Measurements from ENCODE around the gene POLR1G. TPM values are rescaled to one million over a fixed set of nuclear protein-coding genes. Genes with fewer than 3 reads are reported as not detected.
A peak's percentile ranks its signal among the peaks of the same experiment; 100 is the strongest.

The POLR1G gene
- polyA plus RNA-seq, 3 donors = 0.81 to 1.5 (median 1.1) TPM

DNA sequence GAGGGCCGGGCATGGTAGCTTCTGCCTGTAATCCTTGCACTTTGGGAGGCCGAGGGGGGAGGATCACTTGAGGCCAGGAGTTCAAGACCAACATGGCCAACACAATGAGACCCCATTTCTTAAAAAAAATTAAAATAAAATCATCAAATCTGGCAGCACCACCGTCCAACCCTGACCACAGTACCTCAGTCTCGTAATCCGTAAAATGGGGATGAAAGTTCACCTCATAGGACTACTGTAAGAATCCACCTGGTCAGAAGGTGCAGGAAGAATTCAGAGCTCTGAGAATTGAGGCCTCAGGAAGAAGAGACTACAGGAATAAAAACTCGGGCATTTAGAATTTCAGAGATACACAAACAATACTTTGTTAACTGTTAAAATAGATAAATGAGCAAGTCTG lies 4.6 kb upstream of the POLR1G start:
- no peak overlapping the region for H3K4me3 ChIP-seq (replicated peaks in 1 of 3; ENCODE audit: low read depth in 2 of 3, low read length in 3 of 3)
- H3K4me2 ChIP-seq (replicated peaks; ENCODE audit: extremely low read depth, low read length, poor library complexity, severe bottlenecking) = no peak overlapping the region
- intact Hi-C loops (cut with micrococcal nuclease) = loop anchor here in 1 of 2 donors (10.0 kb wide), 1 partner anchor 233 kb away; the partner anchor contains the start of gene EML2
- H4K20me1 ChIP-seq (ENCODE audit: insufficient read depth, low read length) = peaks cover 3% of the 10 kb centered on the region
- Mint-ChIP-seq H3K27me3 (ENCODE audit: low read depth in 3 of 3) (peaks cover 56 to 74% (median 65%) of the 10 kb centered on the region in 3 donors), H3K4me1 (peaks cover 37% of the 10 kb centered on the region), H3K9me3 (peaks cover 0 to 23% (median 6%) of the 10 kb centered on the region in 7 donors), H3K36me3 (peaks cover 0 to 6% of the 10 kb centered on the region in 2 donors), H3K27ac (no peak overlapping the region), H3K4me3 (peak overlapping the region in 1 of 2 donors; percentile 43)
- H3K36me3 ChIP-seq (replicated peaks in 1 of 2; ENCODE audit: control insufficient read depth in 1 of 2, insufficient read depth in 2 of 2, low read length in 2 of 2) = no peaks in the 10 kb centered on the region
- H2AFZ ChIP-seq (ENCODE audit: insufficient read depth, low read depth, low read length, poor library complexity, severe bottlenecking) = no peak overlapping the region
- no peak overlapping the region for H3K9ac ChIP-seq (ENCODE audit: insufficient read depth, low read length, poor library complexity, severe bottlenecking)
- no peak for DNase-seq
- H3K27ac ChIP-seq (ENCODE audit: low read depth in 1 of 2, low read length in 2 of 2) = no peak overlapping the region
- 100% methylated on average over 2 of the region's 6 CpGs for WGBS (ENCODE audit: insufficient coverage)
- H3K9me3 ChIP-seq (replicated peaks in 1 of 2; ENCODE audit: control insufficient read depth in 1 of 2, insufficient read depth in 1 of 2, low read length in 2 of 2) = peaks cover 4 to 14% of the 10 kb centered on the region in 2 donors
- TF ChIP-seq, protein P1, sequence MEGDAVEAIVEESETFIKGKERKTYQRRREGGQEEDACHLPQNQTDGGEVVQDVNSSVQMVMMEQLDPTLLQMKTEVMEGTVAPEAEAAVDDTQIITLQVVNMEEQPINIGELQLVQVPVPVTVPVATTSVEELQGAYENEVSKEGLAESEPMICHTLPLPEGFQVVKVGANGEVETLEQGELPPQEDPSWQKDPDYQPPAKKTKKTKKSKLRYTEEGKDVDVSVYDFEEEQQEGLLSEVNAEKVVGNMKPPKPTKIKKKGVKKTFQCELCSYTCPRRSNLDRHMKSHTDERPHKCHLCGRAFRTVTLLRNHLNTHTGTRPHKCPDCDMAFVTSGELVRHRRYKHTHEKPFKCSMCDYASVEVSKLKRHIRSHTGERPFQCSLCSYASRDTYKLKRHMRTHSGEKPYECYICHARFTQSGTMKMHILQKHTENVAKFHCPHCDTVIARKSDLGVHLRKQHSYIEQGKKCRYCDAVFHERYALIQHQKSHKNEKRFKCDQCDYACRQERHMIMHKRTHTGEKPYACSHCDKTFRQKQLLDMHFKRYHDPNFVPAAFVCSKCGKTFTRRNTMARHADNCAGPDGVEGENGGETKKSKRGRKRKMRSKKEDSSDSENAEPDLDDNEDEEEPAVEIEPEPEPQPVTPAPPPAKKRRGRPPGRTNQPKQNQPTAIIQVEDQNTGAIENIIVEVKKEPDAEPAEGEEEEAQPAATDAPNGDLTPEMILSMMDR (IDR thresholded peaks at IDR 0.05) = no peak
- peaks cover 34 to 54% of the 10 kb centered on the region in 2 donors for H3K27me3 ChIP-seq (ENCODE audit: control insufficient read depth in 2 of 2, insufficient read depth in 2 of 2, low read length in 2 of 2)
- no peaks in the 10 kb centered on the region for H3K79me2 ChIP-seq (ENCODE audit: insufficient read depth, low read length)
- peaks cover 39 to 50% of the 10 kb centered on the region in 2 donors for H3K4me1 ChIP-seq (ENCODE audit: control insufficient read depth in 1 of 2, insufficient read depth in 2 of 2, low read length in 2 of 2)

DNA sequence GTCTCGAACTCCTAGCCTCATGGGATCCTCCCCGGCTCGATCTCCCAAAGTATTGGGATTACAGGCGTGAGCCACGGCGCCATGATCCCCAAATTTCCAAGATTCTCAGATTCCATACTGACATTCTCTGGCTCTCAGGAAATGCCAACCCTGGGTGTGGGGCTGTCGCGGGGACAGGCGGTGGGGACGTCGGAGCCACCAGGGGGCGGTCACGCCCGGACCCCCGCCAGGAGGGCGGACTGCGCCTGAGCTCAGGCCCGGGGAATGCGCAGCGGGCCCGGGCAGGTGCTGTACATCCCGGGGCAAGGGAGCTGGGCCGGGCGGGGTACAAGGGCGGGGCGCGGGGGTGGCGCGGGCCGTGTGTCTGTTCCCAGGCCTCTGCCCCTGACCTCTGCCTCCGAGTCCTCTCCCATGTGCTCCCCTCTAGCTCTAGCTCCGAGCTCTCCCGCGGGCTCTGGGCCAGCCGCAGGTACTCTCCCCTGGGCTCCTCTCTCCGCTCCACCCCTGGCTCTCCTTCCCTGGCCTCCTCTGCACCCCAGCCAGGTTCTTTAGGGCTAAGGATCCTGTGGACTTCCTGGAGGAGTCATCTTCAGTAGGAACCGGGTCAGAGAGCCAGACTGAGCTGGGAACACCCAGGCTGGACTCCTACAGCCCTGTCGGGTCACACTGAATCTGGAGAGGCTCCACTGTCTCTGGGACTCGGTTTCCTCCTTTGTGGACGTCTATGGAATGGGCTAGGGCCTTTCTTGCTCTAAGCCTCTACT lies 4.0 kb upstream of the POLR1G start:
- DNase-seq = peak in 2 of 3 donors; percentile 23 to 50
- Histone ChIP-seq H2AFZ (ENCODE audit: insufficient read depth, low read depth, low read length, poor library complexity, severe bottlenecking) (no peak overlapping the region), H3K9me3 (replicated peaks in 1 of 2; ENCODE audit: control insufficient read depth in 1 of 2, insufficient read depth in 1 of 2, low read length in 2 of 2) (peaks cover 4 to 14% of the 10 kb centered on the region in 2 donors), H3K4me2 (replicated peaks; ENCODE audit: extremely low read depth, low read length, poor library complexity, severe bottlenecking) (no peak overlapping the region), H3K27me3 (ENCODE audit: control insufficient read depth in 2 of 2, insufficient read depth in 2 of 2, low read length in 2 of 2) (peaks cover 31 to 48% of the 10 kb centered on the region in 2 donors), H3K9ac (ENCODE audit: insufficient read depth, low read length, poor library complexity, severe bottlenecking) (no peak overlapping the region), H3K4me3 (replicated peaks in 1 of 3; ENCODE audit: low read depth in 2 of 3, low read length in 3 of 3) (no peak overlapping the region), H3K79me2 (ENCODE audit: insufficient read depth, low read length) (no peaks in the 10 kb centered on the region), H3K27ac (ENCODE audit: low read depth in 1 of 2, low read length in 2 of 2) (no peak overlapping the region), H4K20me1 (ENCODE audit: insufficient read depth, low read length) (peaks cover 7% of the 10 kb centered on the region), H3K4me1 (ENCODE audit: control insufficient read depth in 1 of 2, insufficient read depth in 2 of 2, low read length in 2 of 2) (peaks cover 45 to 56% of the 10 kb centered on the region in 2 donors), H3K36me3 (replicated peaks in 1 of 2; ENCODE audit: control insufficient read depth in 1 of 2, insufficient read depth in 2 of 2, low read length in 2 of 2) (no peaks in the 10 kb centered on the region)
- WGBS (ENCODE audit: insufficient coverage) = 17% methylated on average over 38 of the region's 40 CpGs
- TF ChIP-seq, protein P1 (IDR thresholded peaks at IDR 0.05) = peak; percentile 66
- Mint-ChIP-seq H3K4me3 (peak overlapping the region; percentile 4 to 95), H3K4me1 (peaks cover 41% of the 10 kb centered on the region), H3K9me3 (peaks cover 0 to 20% (median 6%) of the 10 kb centered on the region in 7 donors), H3K36me3 (peaks cover 0 to 6% of the 10 kb centered on the region in 2 donors), H3K27ac (no peak overlapping the region), H3K27me3 (ENCODE audit: low read depth in 3 of 3) (peaks cover 49 to 67% (median 59%) of the 10 kb centered on the region in 3 donors)
- intact Hi-C loops (cut with micrococcal nuclease) = loop anchor here in 1 of 2 donors (10.0 kb wide), 1 partner anchor 232 kb away; the partner anchor contains the start of gene EML2
